PC-3 (cell line): ENCODE measurements around the gene RGS5. TPM values are rescaled to one million over a fixed set of nuclear protein-coding genes. Genes with fewer than 3 reads are reported as not detected.

Experiments used
- total RNA-seq: library from RNA; depleted of rRNA; stranded (reverse); fragments of >200 nt; gene quantifications from 2 replicates; pipeline ENCODE4 v1.2.3, GENCODE V29; 2014; rRNA removed

RGS5 gene
- total RNA-seq, 1 experiment from 2014 or later, result 5.0 TPM

Other genes starting within 250 kb of the RGS5 start
- gene RGS4, start 133.6 kb downstream of the RGS5 start, total RNA-seq, result 6.0 and 16.6 TPM in 2 replicates
- 35.6 and 62.1 TPM in 2 replicates for gene NUF2, start 119.0 kb upstream of the RGS5 start, total RNA-seq